SK-N-SH treated with all-trans-retinoic acid at 6 μM for 48 hours (cell line): ENCODE results near the gene EPN2.

ENCODE experiments used
- ARNTL ChIP-seq: fragments of 450-650 bp; formaldehyde crosslinking; IDR thresholded peaks from 2 replicates; pipeline ENCODE4 v1.5.0; 2020; ENCODE audit warnings: low read depth, mild to moderate bottlenecking, moderate library complexity, borderline replicate concordance
- TOX ChIP-seq: fragments of 250-450 bp; sonication (Bioruptor Pico); IDR thresholded peaks from 2 replicates; pipeline ENCODE4 v1.8.0; 2021; ENCODE audit warnings: mild to moderate bottlenecking, moderate library complexity, borderline replicate concordance
- ZC3H10 ChIP-seq: fragments of 250-450 bp; sonication (Bioruptor Pico); IDR thresholded peaks from 2 replicates; pipeline ENCODE4 v1.5.1; 2021; ENCODE audit warnings: mild to moderate bottlenecking, moderate library complexity
- ZNF565 ChIP-seq: fragments of 450-650 bp; formaldehyde crosslinking; conservative IDR thresholded peaks from 2 replicates; pipeline ENCODE4 v1.5.0; 2020; ENCODE audit warnings: low read depth, mild to moderate bottlenecking, moderate library complexity

- TF ChIP-seq ARNTL, result no peak
- TF ChIP-seq ZC3H10 (CRISPR knock-in tag), result no peak
- TF ChIP-seq TOX, result no peak
- no peak for TF ChIP-seq ZNF565 (CRISPR knock-in tag)
These were observed 71.2 kb downstream of the EPN2 start for GRCh38 chr17:19308398-19308797.
